Osteoblast (primary cell): ENCODE measurements around the gene SLC7A14. TPM values are rescaled to one million over a fixed set of nuclear protein-coding genes. Genes with fewer than 3 reads are reported as not detected.

ENCODE experiments used
- DNase-seq: peaks from one replicate; pipeline ENCODE4 v3.0.0; 2011; ENCODE audit warnings: low spot score, mixed read lengths; ENCODE audit not compliant: insufficient read length; ENCODE audit errors: missing footprints
- H2AFZ ChIP-seq: 2 replicates; pipeline ENCODE4 v1.6.0; 2011; ENCODE audit warnings: mild to moderate bottlenecking, low read length
- H3K27ac ChIP-seq: 2 replicates; pipeline ENCODE4 v1.5.1; 2011; ENCODE audit warnings: mild to moderate bottlenecking, low read depth, low read length, moderate library complexity
- H3K27me3 ChIP-seq: 2 replicates; pipeline ENCODE4 v1.6.0; 2012; ENCODE audit warnings: mild to moderate bottlenecking, control low read depth, inconsistent platforms, low read length, moderate library complexity; ENCODE audit not compliant: insufficient read depth
- H3K36me3 ChIP-seq: 2 replicates; pipeline ENCODE4 v1.5.1; 2011; ENCODE audit warnings: mild to moderate bottlenecking, low read length, control low read depth, moderate library complexity; ENCODE audit not compliant: insufficient read depth
- H3K4me1 ChIP-seq: 2 replicates; pipeline ENCODE4 v1.5.1; 2011; ENCODE audit warnings: mild to moderate bottlenecking, low read length, control low read depth, moderate library complexity; ENCODE audit not compliant: insufficient read depth
- H3K4me2 ChIP-seq: 2 replicates; pipeline ENCODE4 v1.6.0; 2011; ENCODE audit warnings: mild to moderate bottlenecking, low read length; ENCODE audit not compliant: insufficient read depth
- H3K4me3 ChIP-seq: fragments of 200-600 bp; sonication (generic); 3 replicates; pipeline ENCODE4 v1.5.1; 2012; ENCODE audit warnings: mild to moderate bottlenecking, low read length, inconsistent platforms; ENCODE audit not compliant: insufficient read depth
- H3K79me2 ChIP-seq: 2 replicates; pipeline ENCODE4 v1.6.0; 2012; ENCODE audit warnings: mild to moderate bottlenecking, low read length, control low read depth, inconsistent platforms; ENCODE audit not compliant: insufficient read depth
- H3K9me3 ChIP-seq: 2 replicates; pipeline ENCODE4 v1.5.1; 2011; ENCODE audit warnings: low read depth, low read length, control low read depth
- H4K20me1 ChIP-seq: 2 replicates; pipeline ENCODE4 v1.6.0; 2012; ENCODE audit warnings: mild to moderate bottlenecking, low read length, control low read depth; ENCODE audit not compliant: insufficient read depth
- CTCF ChIP-seq: IDR thresholded peaks from 2 replicates; pipeline ENCODE4 v1.5.1; 2011; ENCODE audit warnings: mild to moderate bottlenecking, low read depth, low read length, moderate library complexity; ENCODE audit errors: extremely low read depth
- total RNA-seq: library from RNA; depleted of rRNA; stranded (reverse); fragments of >200 nt; gene quantifications from 2 replicates; pipeline ENCODE4 v1.2.3, GENCODE V29; 2012

SLC7A14 gene
- total RNA-seq, 1 donor = 0.36 TPM

DNA sequence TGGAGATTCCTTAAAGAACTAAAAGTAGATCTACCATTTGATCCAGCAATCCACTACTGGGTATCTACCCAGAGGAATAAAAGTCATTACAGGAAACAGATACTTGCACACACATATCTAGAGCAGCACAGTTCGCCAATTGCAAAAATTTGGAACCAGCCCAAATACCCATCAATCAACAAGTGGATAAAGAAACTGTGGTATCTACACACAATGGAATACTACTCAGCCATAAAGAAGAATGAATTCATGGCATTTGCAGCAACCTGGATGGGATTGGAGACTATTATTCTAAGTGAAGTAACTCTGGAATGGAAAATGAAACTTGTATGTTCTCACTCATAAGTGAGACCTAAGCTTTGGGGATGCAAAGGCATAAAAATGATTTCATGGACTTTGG is 23.8 kb downstream of the SLC7A14 start:
- H3K27ac ChIP-seq = no peak overlapping the region
- no peak for TF ChIP-seq CTCF

GRCh38 chr3:170560717-170561382 is 25.0 kb downstream of the SLC7A14 start:
- Histone ChIP-seq H3K4me3 (no peak overlapping the region), H3K27ac (no peak overlapping the region), H3K4me2 (no peak overlapping the region), H3K79me2 (no peaks in the 10 kb centered on the region), H4K20me1 (no peaks in the 10 kb centered on the region), H3K27me3 (no peaks in the 10 kb centered on the region), H3K36me3 (no peaks in the 10 kb centered on the region), H3K9me3 (no peaks in the 10 kb centered on the region), H2AFZ (no peak overlapping the region), H3K4me1 (peaks cover 9% of the 10 kb centered on the region)
- TF ChIP-seq CTCF = no peak
- DNase-seq = no peak

More for the DNA sequence above, 23.8 kb downstream of the SLC7A14 start:
- no peak for DNase-seq
- Histone ChIP-seq H2AFZ (no peak overlapping the region), H3K27me3 (no peaks in the 10 kb centered on the region), H3K9me3 (no peaks in the 10 kb centered on the region), H4K20me1 (no peaks in the 10 kb centered on the region), H3K4me3 (no peak overlapping the region), H3K36me3 (no peaks in the 10 kb centered on the region), H3K4me1 (peaks cover 9% of the 10 kb centered on the region), H3K4me2 (no peak overlapping the region), H3K79me2 (no peaks in the 10 kb centered on the region)

- Histone ChIP-seq H2AFZ (no peak overlapping the region), H3K36me3 (no peaks in the 10 kb centered on the region), H3K79me2 (no peaks in the 10 kb centered on the region), H3K27me3 (no peaks in the 10 kb centered on the region), H3K4me2 (no peak overlapping the region), H3K4me1 (peaks cover 9% of the 10 kb centered on the region), H3K27ac (no peak overlapping the region), H3K9me3 (no peaks in the 10 kb centered on the region), H4K20me1 (no peaks in the 10 kb centered on the region), H3K4me3 (no peak overlapping the region)
- DNase-seq = no peak
- TF ChIP-seq CTCF = no peak
Measured at GRCh38 chr3:170560296-170560695, 25.6 kb downstream of the SLC7A14 start.

GRCh38 chr3:170558427-170558826 is 27.4 kb downstream of the SLC7A14 start:
- TF ChIP-seq CTCF = no peak
- no peak for DNase-seq
- H3K4me2 ChIP-seq = no peak overlapping the region

More at GRCh38 chr3:170558427-170558826, 27.4 kb downstream of the SLC7A14 start:
- Histone ChIP-seq H4K20me1 (no peaks in the 10 kb centered on the region), H2AFZ (no peak overlapping the region), H3K9me3 (no peaks in the 10 kb centered on the region), H3K79me2 (no peaks in the 10 kb centered on the region), H3K27ac (no peak overlapping the region), H3K4me3 (no peak overlapping the region), H3K36me3 (no peaks in the 10 kb centered on the region), H3K4me1 (peaks cover 6% of the 10 kb centered on the region), H3K27me3 (no peaks in the 10 kb centered on the region)
